ENCODE data around the gene RPL22.
A peak's percentile ranks its signal among the peaks of the same experiment; 100 is the strongest.

RPL22 gene

DNA sequence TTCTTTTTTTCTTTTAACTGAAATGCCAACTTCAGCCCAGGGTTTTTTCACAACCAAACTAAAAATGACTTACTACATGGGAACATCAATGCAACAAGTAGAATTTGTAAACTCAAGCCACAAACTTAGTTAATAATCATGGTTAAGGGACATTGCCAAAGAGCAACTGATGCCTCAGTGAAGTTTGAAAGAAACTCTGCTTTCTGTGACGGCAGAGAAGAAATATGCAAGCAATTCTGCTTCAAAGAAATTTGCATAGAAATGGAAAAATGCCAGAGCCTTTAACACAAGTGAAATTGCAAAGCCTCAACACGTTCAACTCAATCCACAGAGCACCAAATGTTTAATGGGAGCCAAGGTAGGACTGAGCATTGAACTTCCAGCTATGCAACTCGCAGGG, 14.2 kb downstream of the RPL22 start:
- TF ChIP-seq, protein P1, sequence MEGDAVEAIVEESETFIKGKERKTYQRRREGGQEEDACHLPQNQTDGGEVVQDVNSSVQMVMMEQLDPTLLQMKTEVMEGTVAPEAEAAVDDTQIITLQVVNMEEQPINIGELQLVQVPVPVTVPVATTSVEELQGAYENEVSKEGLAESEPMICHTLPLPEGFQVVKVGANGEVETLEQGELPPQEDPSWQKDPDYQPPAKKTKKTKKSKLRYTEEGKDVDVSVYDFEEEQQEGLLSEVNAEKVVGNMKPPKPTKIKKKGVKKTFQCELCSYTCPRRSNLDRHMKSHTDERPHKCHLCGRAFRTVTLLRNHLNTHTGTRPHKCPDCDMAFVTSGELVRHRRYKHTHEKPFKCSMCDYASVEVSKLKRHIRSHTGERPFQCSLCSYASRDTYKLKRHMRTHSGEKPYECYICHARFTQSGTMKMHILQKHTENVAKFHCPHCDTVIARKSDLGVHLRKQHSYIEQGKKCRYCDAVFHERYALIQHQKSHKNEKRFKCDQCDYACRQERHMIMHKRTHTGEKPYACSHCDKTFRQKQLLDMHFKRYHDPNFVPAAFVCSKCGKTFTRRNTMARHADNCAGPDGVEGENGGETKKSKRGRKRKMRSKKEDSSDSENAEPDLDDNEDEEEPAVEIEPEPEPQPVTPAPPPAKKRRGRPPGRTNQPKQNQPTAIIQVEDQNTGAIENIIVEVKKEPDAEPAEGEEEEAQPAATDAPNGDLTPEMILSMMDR (IDR thresholded peaks at IDR 0.05; ENCODE audit: extremely low read depth, insufficient read depth, missing control alignments), result no peak
- no peak for DNase-seq (ENCODE audit: low spot score)
- in situ Hi-C loops (cut with MboI; ENCODE audit: low pct_unique_long_range_greater_than_20kb, low sequenced_read_pairs, unreplicated experiment), result no loop called here

DNA sequence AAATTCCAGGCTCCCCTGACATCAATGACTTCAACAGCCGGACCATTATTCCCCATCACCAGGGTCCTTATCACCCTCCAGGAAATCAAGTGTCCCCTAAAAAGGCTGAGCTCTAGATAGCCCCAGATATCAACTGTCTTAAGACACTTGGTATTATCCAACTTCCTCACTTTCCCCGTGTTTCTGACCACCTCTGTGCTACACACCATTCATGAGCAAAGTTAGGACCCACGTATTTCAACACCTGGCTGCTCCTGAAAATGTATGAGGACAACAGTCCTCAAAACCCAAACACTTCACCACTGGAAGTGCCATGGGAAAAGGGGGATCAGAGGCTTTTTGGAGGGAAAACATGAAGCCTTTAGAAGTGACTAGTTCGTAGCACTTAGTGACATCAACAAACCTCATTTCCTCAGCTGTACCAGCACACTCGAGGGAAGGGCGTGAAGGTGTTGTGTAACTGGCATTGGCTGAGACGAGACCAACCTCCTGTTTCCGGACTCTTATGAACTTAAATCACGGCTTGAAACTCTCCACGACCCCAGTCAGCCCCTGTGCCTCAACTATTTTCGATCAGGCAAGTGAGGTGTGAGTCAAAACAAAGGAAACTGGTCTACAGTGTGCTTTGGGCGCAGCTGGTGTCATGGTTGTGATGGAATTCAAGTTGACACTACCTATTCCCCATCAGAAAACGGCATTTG, 15.2 kb downstream of the RPL22 start:
- TF ChIP-seq, protein P1 (IDR thresholded peaks at IDR 0.05; ENCODE audit: extremely low read depth, insufficient read depth, missing control alignments), result no peak
- in situ Hi-C loops (cut with MboI; ENCODE audit: low pct_unique_long_range_greater_than_20kb, low sequenced_read_pairs, unreplicated experiment), result no loop called here

DNA sequence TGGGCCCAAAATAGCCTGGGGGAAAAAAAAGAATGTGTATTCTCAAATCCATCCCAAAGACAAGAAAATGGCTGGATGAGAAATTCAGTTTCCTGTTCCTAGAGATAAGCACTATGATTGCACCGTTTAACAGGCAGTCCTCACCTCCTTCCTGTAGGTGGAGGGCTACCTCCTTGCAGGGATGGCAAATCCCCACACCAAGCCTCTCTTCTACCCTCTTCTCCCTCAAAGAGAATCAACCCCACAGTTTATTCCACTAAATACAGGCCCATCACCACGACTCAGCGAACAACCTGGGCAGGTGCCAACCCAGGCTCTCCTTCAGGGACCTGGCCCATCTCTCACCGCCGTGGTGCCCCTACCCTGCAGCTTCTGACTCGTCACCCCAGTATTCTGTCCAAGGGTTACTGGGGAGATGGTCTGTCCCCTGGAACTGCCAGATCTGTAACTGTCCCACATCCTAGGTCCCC, 15.8 kb downstream of the RPL22 start:
- DNase-seq (ENCODE audit: low spot score), result peak; percentile 22
- TF ChIP-seq, protein P1 (IDR thresholded peaks at IDR 0.05; ENCODE audit: extremely low read depth, insufficient read depth, missing control alignments), result peak; percentile 10
- in situ Hi-C loops (cut with MboI; ENCODE audit: low pct_unique_long_range_greater_than_20kb, low sequenced_read_pairs, unreplicated experiment), result no loop called here

More for the DNA sequence above, 15.2 kb downstream of the RPL22 start:
- no peak for DNase-seq (ENCODE audit: low spot score)

DNA sequence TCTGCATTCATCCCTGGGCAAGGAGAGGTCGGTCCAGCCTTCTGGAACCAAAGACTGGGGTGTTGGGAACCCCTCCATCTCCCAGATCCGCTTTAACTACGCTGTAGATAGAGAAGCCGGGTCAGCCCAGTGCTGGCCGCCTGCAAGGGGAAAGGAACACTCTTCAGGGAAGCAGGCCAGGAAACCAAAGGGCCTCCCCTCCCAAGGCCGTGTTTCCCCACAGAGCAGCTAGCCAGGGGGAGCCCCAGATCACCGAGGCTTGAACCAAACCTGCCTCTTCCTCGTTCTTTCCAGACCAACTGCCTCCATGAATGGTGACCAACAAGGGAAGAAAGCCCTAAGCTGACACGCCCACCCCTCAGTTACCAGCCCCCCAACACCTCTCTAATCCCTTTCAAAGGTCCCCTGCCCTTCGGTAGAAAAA, 18.0 kb downstream of the RPL22 start:
- TF ChIP-seq, protein P1 (IDR thresholded peaks at IDR 0.05; ENCODE audit: extremely low read depth, insufficient read depth, missing control alignments), result no peak
- no peak for DNase-seq (ENCODE audit: low spot score)
- in situ Hi-C loops (cut with MboI; ENCODE audit: low pct_unique_long_range_greater_than_20kb, low sequenced_read_pairs, unreplicated experiment), result no loop called here

- in situ Hi-C loops (cut with MboI; ENCODE audit: low pct_unique_long_range_greater_than_20kb, low sequenced_read_pairs, unreplicated experiment), result no loop called here
- no peak for DNase-seq (ENCODE audit: low spot score)
- TF ChIP-seq, protein P1 (IDR thresholded peaks at IDR 0.05; ENCODE audit: extremely low read depth, insufficient read depth, missing control alignments), result no peak
Observed at GRCh38 chr1:6180707-6181311, 18.6 kb downstream of the RPL22 start.

GRCh38 chr1:6180268-6180706, 19.1 kb downstream of the RPL22 start, which contains the start of gene CHD5:
Gene CHD5 (minus strand): TSS chr1:6180321. CDS start chr1:6180023, 298 bp downstream.
- in situ Hi-C loops (cut with MboI; ENCODE audit: low pct_unique_long_range_greater_than_20kb, low sequenced_read_pairs, unreplicated experiment), result no loop called here
- DNase-seq (ENCODE audit: low spot score), result no peak
- TF ChIP-seq, protein P1 (IDR thresholded peaks at IDR 0.05; ENCODE audit: extremely low read depth, insufficient read depth, missing control alignments), result peak; percentile 21

All from GM13977 (cell line).